Sigmoid colon (tissue), 4 donors: ENCODE results near the gene ABHD12B.

ENCODE experiments used
- CTCF ChIP-seq, 4 experiments: fragments of 450-650 bp in 3 of 4; fragments of 200-600 bp in 1 of 4; IDR thresholded peaks; one replicate each; pipeline ENCODE4 v1.5.1; 2016 to 2019; ENCODE audit warnings: antibody characterized with exemption in 4 of 4, mild to moderate bottlenecking in 3 of 4, moderate library complexity in 2 of 4
- EP300 ChIP-seq, 4 donors: sonication (generic); formaldehyde crosslinking; IDR thresholded peaks; one replicate each; pipeline ENCODE4 v1.6.1; 2017; ENCODE audit warnings: antibody characterized with exemption in 4 of 4
- POLR2A ChIP-seq, 2 donors: fragments of 450-650 bp; IDR thresholded peaks; one replicate each; pipeline ENCODE4 v1.6.1; 2016; ENCODE audit warnings: antibody characterized with exemption in 2 of 2, mild to moderate bottlenecking in 2 of 2, moderate library complexity in 2 of 2
- POLR2AphosphoS5 ChIP-seq, 4 donors: sonication (generic); formaldehyde crosslinking; IDR thresholded peaks; one replicate each; pipeline ENCODE4 v1.6.1; 2017; ENCODE audit warnings: antibody characterized with exemption in 4 of 4

GRCh38 chr14:50864237-50864636, 7.6 kb upstream of the ABHD12B start:
- no peak for TF ChIP-seq CTCF (IDR thresholded peaks at IDR 0.05)
- no peak for TF ChIP-seq POLR2A (IDR thresholded peaks at IDR 0.05)
- TF ChIP-seq EP300 (IDR thresholded peaks at IDR 0.05), result no peak
- TF ChIP-seq POLR2AphosphoS5 (IDR thresholded peaks at IDR 0.05), result no peak
